Measurements from ENCODE around the gene ABTB2.

Gene ABTB2

GRCh38 chr11:34343153-34343552, 14.7 kb downstream of the ABTB2 start:
- no peak for TF ChIP-seq CTCF (IDR thresholded peaks at IDR 0.05; ENCODE audit: extremely low read depth, missing control alignments)
- DNase-seq (ENCODE audit: low spot score) = no peak

GRCh38 chr11:34341931-34342533, 15.8 kb downstream of the ABTB2 start:
- TF ChIP-seq CTCF (IDR thresholded peaks at IDR 0.05; ENCODE audit: extremely low read depth, missing control alignments) = no peak
- DNase-seq (ENCODE audit: low spot score) = no peak

- no peak for TF ChIP-seq CTCF (IDR thresholded peaks at IDR 0.05; ENCODE audit: extremely low read depth, missing control alignments)
- no peak for DNase-seq (ENCODE audit: low spot score)
Observed at GRCh38 chr11:34341096-34341495, 16.7 kb downstream of the ABTB2 start.

GRCh38 chr11:34340653-34341052, 17.2 kb downstream of the ABTB2 start:
- no peak for TF ChIP-seq CTCF (IDR thresholded peaks at IDR 0.05; ENCODE audit: extremely low read depth, missing control alignments)
- no peak for DNase-seq (ENCODE audit: low spot score)

- no peak for TF ChIP-seq CTCF (IDR thresholded peaks at IDR 0.05; ENCODE audit: extremely low read depth, missing control alignments)
- DNase-seq (ENCODE audit: low spot score) = peak; percentile 15
Observed at GRCh38 chr11:34339149-34340064, 18.4 kb downstream of the ABTB2 start.

- no peak for TF ChIP-seq CTCF (IDR thresholded peaks at IDR 0.05; ENCODE audit: extremely low read depth, missing control alignments)
- DNase-seq (ENCODE audit: low spot score) = no peak
Observed at GRCh38 chr11:34337016-34337415, 20.8 kb downstream of the ABTB2 start.

GRCh38 chr11:34335801-34336200, 22.0 kb downstream of the ABTB2 start:
- no peak for DNase-seq (ENCODE audit: low spot score)
- no peak for TF ChIP-seq CTCF (IDR thresholded peaks at IDR 0.05; ENCODE audit: extremely low read depth, missing control alignments)

Measured in GM20000 (cell line).